ENCODE results near the gene BGLAP.

DNA sequence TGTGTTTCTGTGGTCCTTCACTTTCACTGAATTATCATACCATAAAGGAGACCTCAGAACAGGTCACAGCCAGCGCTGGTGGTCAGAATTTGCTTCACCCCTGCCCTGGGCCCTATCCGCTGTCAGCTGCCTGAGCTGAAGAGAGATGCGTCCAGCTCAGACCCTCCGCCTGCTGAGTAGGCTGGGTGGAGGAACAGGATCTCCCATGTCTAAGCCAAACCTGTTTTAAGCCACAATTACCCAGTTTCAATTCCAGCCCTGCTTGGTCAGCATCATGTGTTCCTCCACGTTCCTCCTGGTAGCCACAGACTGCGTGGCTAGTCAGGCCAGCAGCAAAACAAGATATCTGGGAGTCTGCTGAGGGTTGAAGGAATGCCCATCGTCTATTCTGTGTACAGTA, 13.5 kb upstream of the BGLAP start:
- TF ChIP-seq, protein P1, sequence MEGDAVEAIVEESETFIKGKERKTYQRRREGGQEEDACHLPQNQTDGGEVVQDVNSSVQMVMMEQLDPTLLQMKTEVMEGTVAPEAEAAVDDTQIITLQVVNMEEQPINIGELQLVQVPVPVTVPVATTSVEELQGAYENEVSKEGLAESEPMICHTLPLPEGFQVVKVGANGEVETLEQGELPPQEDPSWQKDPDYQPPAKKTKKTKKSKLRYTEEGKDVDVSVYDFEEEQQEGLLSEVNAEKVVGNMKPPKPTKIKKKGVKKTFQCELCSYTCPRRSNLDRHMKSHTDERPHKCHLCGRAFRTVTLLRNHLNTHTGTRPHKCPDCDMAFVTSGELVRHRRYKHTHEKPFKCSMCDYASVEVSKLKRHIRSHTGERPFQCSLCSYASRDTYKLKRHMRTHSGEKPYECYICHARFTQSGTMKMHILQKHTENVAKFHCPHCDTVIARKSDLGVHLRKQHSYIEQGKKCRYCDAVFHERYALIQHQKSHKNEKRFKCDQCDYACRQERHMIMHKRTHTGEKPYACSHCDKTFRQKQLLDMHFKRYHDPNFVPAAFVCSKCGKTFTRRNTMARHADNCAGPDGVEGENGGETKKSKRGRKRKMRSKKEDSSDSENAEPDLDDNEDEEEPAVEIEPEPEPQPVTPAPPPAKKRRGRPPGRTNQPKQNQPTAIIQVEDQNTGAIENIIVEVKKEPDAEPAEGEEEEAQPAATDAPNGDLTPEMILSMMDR (IDR thresholded peaks at IDR 0.05; ENCODE audit: borderline replicate concordance, extremely low read depth, low read length, poor library complexity, severe bottlenecking), result no peak
- TF ChIP-seq EZH2 (IDR thresholded peaks at IDR 0.05; ENCODE audit: borderline replicate concordance, low read depth, low read length, severe bottlenecking), result no peak

All from DND-41 (cell line).